IPS-18a (cell line): ENCODE measurements around the gene GPC6.

Source experiments
- H3K27ac ChIP-seq: one replicate; pipeline ENCODE4 v1.5.1; 2013; ENCODE audit warnings: low read length
- H3K27me3 ChIP-seq: one replicate; pipeline ENCODE4 v1.6.1; 2013; ENCODE audit warnings: mild to moderate bottlenecking, low read length; ENCODE audit not compliant: control insufficient read depth, insufficient read depth
- H3K36me3 ChIP-seq: one replicate; pipeline ENCODE4 v1.6.1; 2013; ENCODE audit warnings: low read depth, low read length; ENCODE audit not compliant: control insufficient read depth
- H3K4me1 ChIP-seq: one replicate; pipeline ENCODE4 v1.6.1; 2013; ENCODE audit warnings: low read depth, low read length; ENCODE audit not compliant: control insufficient read depth
- H3K4me3 ChIP-seq: one replicate; pipeline ENCODE4 v1.5.1; 2013; ENCODE audit warnings: low read length
- H3K9ac ChIP-seq: one replicate; pipeline ENCODE4 v1.6.1; 2013; ENCODE audit warnings: mild to moderate bottlenecking, low read length, moderate library complexity
- H3K9me3 ChIP-seq: one replicate; pipeline ENCODE4 v1.6.1; 2013; ENCODE audit warnings: low read depth, low read length; ENCODE audit not compliant: control insufficient read depth

GPC6 gene

GRCh38 chr13:93628136-93628797 lies 401.7 kb downstream of the GPC6 start:
- H3K4me1 ChIP-seq: peaks cover 15% of the 10 kb centered on the region
- no peaks in the 10 kb centered on the region for H3K9me3 ChIP-seq
- no peaks in the 10 kb centered on the region for H3K27me3 ChIP-seq
- H3K9ac ChIP-seq: no peak overlapping the region
- no peak overlapping the region for H3K27ac ChIP-seq
- H3K36me3 ChIP-seq: no peaks in the 10 kb centered on the region
- H3K4me3 ChIP-seq: no peak overlapping the region

- Histone ChIP-seq H3K27me3 (no peaks in the 10 kb centered on the region), H3K9ac (no peak overlapping the region), H3K27ac (no peak overlapping the region), H3K36me3 (no peaks in the 10 kb centered on the region), H3K9me3 (no peaks in the 10 kb centered on the region), H3K4me1 (no peaks in the 10 kb centered on the region), H3K4me3 (no peak overlapping the region)
These were observed 409.0 kb downstream of the GPC6 start for GRCh38 chr13:93635616-93636032.

GRCh38 chr13:93637852-93638251 lies 411.2 kb downstream of the GPC6 start:
- Histone ChIP-seq H3K4me3 (no peak overlapping the region), H3K27ac (no peak overlapping the region), H3K9me3 (no peaks in the 10 kb centered on the region), H3K9ac (no peak overlapping the region), H3K27me3 (no peaks in the 10 kb centered on the region), H3K4me1 (no peaks in the 10 kb centered on the region), H3K36me3 (no peaks in the 10 kb centered on the region)

GRCh38 chr13:93640452-93640851 lies 413.8 kb downstream of the GPC6 start:
- no peaks in the 10 kb centered on the region for H3K9me3 ChIP-seq

GRCh38 chr13:93646245-93646644 lies 419.6 kb downstream of the GPC6 start:
- H3K36me3 ChIP-seq: no peaks in the 10 kb centered on the region
- no peak overlapping the region for H3K9ac ChIP-seq
- H3K4me3 ChIP-seq: no peak overlapping the region
- H3K4me1 ChIP-seq: no peaks in the 10 kb centered on the region
- no peaks in the 10 kb centered on the region for H3K9me3 ChIP-seq
- H3K27me3 ChIP-seq: no peaks in the 10 kb centered on the region
- no peak overlapping the region for H3K27ac ChIP-seq

More at GRCh38 chr13:93640452-93640851, 413.8 kb downstream of the GPC6 start:
- Histone ChIP-seq H3K27me3 (no peaks in the 10 kb centered on the region), H3K4me1 (no peaks in the 10 kb centered on the region), H3K4me3 (no peak overlapping the region), H3K36me3 (no peaks in the 10 kb centered on the region), H3K9ac (no peak overlapping the region), H3K27ac (no peak overlapping the region)

- no peak overlapping the region for H3K9ac ChIP-seq
- no peaks in the 10 kb centered on the region for H3K36me3 ChIP-seq
- H3K9me3 ChIP-seq: no peaks in the 10 kb centered on the region
- no peaks in the 10 kb centered on the region for H3K27me3 ChIP-seq
- no peaks in the 10 kb centered on the region for H3K4me1 ChIP-seq
- H3K27ac ChIP-seq: no peak overlapping the region
- H3K4me3 ChIP-seq: no peak overlapping the region
These were observed 422.9 kb downstream of the GPC6 start for GRCh38 chr13:93649496-93649895.

GRCh38 chr13:93653776-93654175 lies 427.2 kb downstream of the GPC6 start:
- H3K27ac ChIP-seq: no peak overlapping the region
- no peak overlapping the region for H3K4me3 ChIP-seq
- H3K9ac ChIP-seq: no peak overlapping the region
- H3K4me1 ChIP-seq: no peaks in the 10 kb centered on the region
- no peaks in the 10 kb centered on the region for H3K36me3 ChIP-seq
- no peaks in the 10 kb centered on the region for H3K9me3 ChIP-seq
- no peaks in the 10 kb centered on the region for H3K27me3 ChIP-seq

GRCh38 chr13:93655154-93655553 lies 428.5 kb downstream of the GPC6 start:
- Histone ChIP-seq H3K9me3 (no peaks in the 10 kb centered on the region), H3K27me3 (no peaks in the 10 kb centered on the region), H3K27ac (no peak overlapping the region), H3K4me1 (no peaks in the 10 kb centered on the region), H3K36me3 (no peaks in the 10 kb centered on the region), H3K4me3 (no peak overlapping the region), H3K9ac (no peak overlapping the region)

GRCh38 chr13:93660391-93661063 lies 433.9 kb downstream of the GPC6 start:
- no peak overlapping the region for H3K27ac ChIP-seq
- H3K4me3 ChIP-seq: no peak overlapping the region
- no peaks in the 10 kb centered on the region for H3K4me1 ChIP-seq
- no peak overlapping the region for H3K9ac ChIP-seq
- H3K36me3 ChIP-seq: no peaks in the 10 kb centered on the region
- H3K27me3 ChIP-seq: no peaks in the 10 kb centered on the region
- H3K9me3 ChIP-seq: no peaks in the 10 kb centered on the region

- no peak overlapping the region for H3K27ac ChIP-seq
- H3K36me3 ChIP-seq: no peaks in the 10 kb centered on the region
- no peak overlapping the region for H3K9ac ChIP-seq
- no peaks in the 10 kb centered on the region for H3K4me1 ChIP-seq
- no peaks in the 10 kb centered on the region for H3K27me3 ChIP-seq
- no peak overlapping the region for H3K4me3 ChIP-seq
- H3K9me3 ChIP-seq: no peaks in the 10 kb centered on the region
These were observed 444.3 kb downstream of the GPC6 start for GRCh38 chr13:93670866-93671265.

GRCh38 chr13:93672996-93673395 lies 446.4 kb downstream of the GPC6 start:
- no peaks in the 10 kb centered on the region for H3K9me3 ChIP-seq
- no peaks in the 10 kb centered on the region for H3K4me1 ChIP-seq
- H3K36me3 ChIP-seq: no peaks in the 10 kb centered on the region
- no peak overlapping the region for H3K27ac ChIP-seq
- no peak overlapping the region for H3K4me3 ChIP-seq
- H3K27me3 ChIP-seq: no peaks in the 10 kb centered on the region
- no peak overlapping the region for H3K9ac ChIP-seq

- Histone ChIP-seq H3K27me3 (no peaks in the 10 kb centered on the region), H3K4me1 (no peaks in the 10 kb centered on the region), H3K27ac (no peak overlapping the region), H3K4me3 (no peak overlapping the region), H3K36me3 (no peaks in the 10 kb centered on the region), H3K9ac (no peak overlapping the region), H3K9me3 (no peaks in the 10 kb centered on the region)
These were observed 447.3 kb downstream of the GPC6 start for GRCh38 chr13:93673885-93674284.
